A549 treated with Hydrocortisone at 1 μM for 4 hours (cell line): Measurements from ENCODE around the gene ARFIP2. TPM values are rescaled to one million over a fixed set of nuclear protein-coding genes. Genes with fewer than 3 reads are reported as not detected.

ENCODE experiments used
- total RNA-seq: library from RNA; stranded (reverse); fragments of 200-300 nt; extraction: Qiagen RNA extraction; gene quantifications from 5 replicates; pipeline ENCODE4 v1.2.3, GENCODE V29; 2022

The ARFIP2 gene
- 53.3 to 59.5 TPM (median 55.2 TPM) in 5 replicates for total RNA-seq

GRCh38 chr11:6481012-6481923 lies at the start of gene ARFIP2, which contains the start of gene TIMM10B:
Gene ARFIP2 (minus strand): TSS chr11:6481331. CDS start chr11:6480421, 910 bp downstream.
Gene TIMM10B (plus strand): TSS chr11:6481501. CDS start chr11:6481517, 16 bp downstream.

GRCh38 chr11:6497069-6497839 lies 16.1 kb upstream of the ARFIP2 start, which contains the start of gene DNHD1:
Gene DNHD1 (plus strand): TSS chr11:6497280. CDS start chr11:6498216, 936 bp downstream.

GRCh38 chr11:6473451-6474412 lies 7.4 kb downstream of the ARFIP2 start, which contains the start of gene TRIM3:
Gene TRIM3 (minus strand): TSS chr11:6473941. CDS start chr11:6465695, 8,246 bp downstream.

GRCh38 chr11:6440906-6441358 lies 40.2 kb downstream of the ARFIP2 start, which contains the start of gene HPX:
Gene HPX (minus strand): TSS chr11:6440987. CDS start chr11:6440963, 24 bp downstream.

Other genes starting within 250 kb of the ARFIP2 start
- gene FHIP1B, start 246.7 kb downstream of the ARFIP2 start, total RNA-seq: 14.6 to 20.3 TPM (median 16.2 TPM) in 5 replicates
- gene CNGA4, start 242.2 kb downstream of the ARFIP2 start, total RNA-seq: 0.05 to 0.10 TPM (median 0.07 TPM) in 4 of 5 replicates, not detected in the other
- not detected in 5 replicates for gene CCKBR, start 221.5 kb downstream of the ARFIP2 start, total RNA-seq
- 20.8 to 32.7 TPM (median 25.4 TPM) in 5 replicates for gene CAVIN3, start 160.8 kb downstream of the ARFIP2 start, total RNA-seq
- gene SMPD1, start 90.9 kb downstream of the ARFIP2 start, total RNA-seq: 9.3 to 11.3 TPM (median 10.1 TPM) in 5 replicates
- 16.6 to 20.1 TPM (median 18.9 TPM) in 5 replicates for gene APBB1, start 62.2 kb downstream of the ARFIP2 start, total RNA-seq
- 0.48 to 0.66 TPM (median 0.51 TPM) in 5 replicates for gene HPX, start 40.3 kb downstream of the ARFIP2 start, total RNA-seq
- gene TRIM3, start 7.4 kb downstream of the ARFIP2 start, total RNA-seq: 16.0 to 21.4 TPM (median 17.6 TPM) in 5 replicates
- gene TIMM10B, start 170 bp upstream of the ARFIP2 start, total RNA-seq: 27.1 to 36.2 TPM (median 33.5 TPM) in 5 replicates
- 2.5 to 3.4 TPM (median 2.9 TPM) in 5 replicates for gene DNHD1, start 15.9 kb upstream of the ARFIP2 start, total RNA-seq
- 26.0 to 38.0 TPM (median 32.7 TPM) in 5 replicates for gene RRP8, start 122.3 kb upstream of the ARFIP2 start, total RNA-seq
- gene ILK, start 122.4 kb upstream of the ARFIP2 start, total RNA-seq: 112 to 121 TPM (median 115 TPM) in 5 replicates
- 134 to 257 TPM (median 219 TPM) in 5 replicates for gene TAF10, start 130.9 kb upstream of the ARFIP2 start, total RNA-seq
- gene TPP1, start 138.1 kb upstream of the ARFIP2 start, total RNA-seq: 41.2 to 46.0 TPM (median 44.5 TPM) in 5 replicates
- 0.09 to 0.10 TPM (median 0.09 TPM) in 5 replicates for gene DCHS1, start 174.5 kb upstream of the ARFIP2 start, total RNA-seq
- gene MRPL17, start 202.0 kb upstream of the ARFIP2 start, total RNA-seq: 80.2 to 104 TPM (median 93.9 TPM) in 5 replicates